HG03108 (cell line): Measurements from ENCODE around the gene USP4.
"Not testable (repeated sequence)": the region's sequence is repeated elsewhere in the genome, so short reads cannot be mapped to it uniquely, and the experiment has no call there.

Experiments used
- ATAC-seq: cut with Tn5 transposase; IDR thresholded peaks from one replicate; pipeline ENCODE4 v1.9.1; 2021; ENCODE audit warnings: moderate library complexity; ENCODE audit not compliant: unreplicated experiment

USP4 gene

GRCh38 chr3:49255112-49255511, 84.7 kb downstream of the USP4 start:
- ATAC-seq = no peak

DNA sequence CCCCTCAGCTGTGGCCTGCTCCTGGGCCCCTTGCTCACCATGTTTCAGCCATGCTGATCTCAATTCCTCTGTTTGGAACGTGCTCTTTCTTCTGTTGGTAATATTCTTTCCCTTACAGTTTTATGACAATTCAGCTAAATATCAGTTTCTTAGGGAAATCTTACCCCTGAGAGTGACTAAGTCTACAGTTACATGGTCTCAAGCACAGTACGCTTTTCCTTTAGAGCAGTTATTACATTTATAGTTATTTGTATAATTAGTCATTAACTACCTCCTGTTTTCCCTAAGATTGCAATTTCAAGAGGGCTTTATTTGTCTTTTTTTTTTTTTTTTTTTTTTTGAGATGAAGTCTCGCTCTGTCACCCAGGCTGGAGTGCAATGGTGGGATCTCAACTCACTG, 86.3 kb downstream of the USP4 start:
- no peak for ATAC-seq

DNA sequence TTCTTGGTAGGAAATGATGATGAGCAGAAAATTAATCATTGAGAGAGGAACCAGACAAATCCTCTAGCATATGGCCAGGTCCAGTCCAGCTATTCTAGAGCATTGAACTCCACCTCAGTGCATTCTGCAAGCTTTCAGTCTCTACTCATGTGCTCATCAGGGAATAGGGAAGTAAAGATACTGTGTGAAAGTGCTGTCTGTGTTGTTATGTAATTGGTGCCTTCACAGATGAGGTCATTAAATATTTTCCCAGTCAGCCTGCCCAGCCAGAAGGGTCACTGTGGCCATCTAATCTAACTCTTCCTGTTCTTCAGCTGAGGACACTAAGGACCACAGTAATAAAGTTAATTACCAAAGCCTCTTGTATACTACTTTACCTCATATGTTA, 91.0 kb downstream of the USP4 start:
- no peak for ATAC-seq

- ATAC-seq = no peak
These were observed 95.2 kb downstream of the USP4 start for GRCh38 chr3:49244581-49245205.

- ATAC-seq = not testable (repeated sequence)
These were observed 99.8 kb downstream of the USP4 start for GRCh38 chr3:49240091-49240490.

- ATAC-seq = no peak
These were observed 101.4 kb downstream of the USP4 start for GRCh38 chr3:49238274-49239127.

DNA sequence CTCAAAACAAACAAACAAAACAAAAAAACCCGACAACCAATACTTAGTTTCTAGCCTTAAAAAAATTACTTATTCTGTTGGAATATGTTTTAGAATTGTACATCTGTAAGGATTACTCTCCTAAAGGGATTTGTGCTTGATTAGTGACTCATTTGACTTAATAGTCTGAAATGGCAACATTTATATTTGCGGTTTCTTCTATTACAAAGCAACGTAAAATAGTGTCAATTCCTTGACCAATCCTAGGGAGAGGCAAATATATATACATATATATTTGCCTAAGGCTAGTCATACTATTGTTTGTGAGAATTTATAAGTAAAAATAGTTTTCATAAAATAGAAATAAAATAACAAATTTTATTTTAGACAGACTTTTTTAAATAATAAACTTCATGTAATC, 102.5 kb downstream of the USP4 start:
- no peak for ATAC-seq

GRCh38 chr3:49236226-49236625, 103.6 kb downstream of the USP4 start:
- no peak for ATAC-seq

DNA sequence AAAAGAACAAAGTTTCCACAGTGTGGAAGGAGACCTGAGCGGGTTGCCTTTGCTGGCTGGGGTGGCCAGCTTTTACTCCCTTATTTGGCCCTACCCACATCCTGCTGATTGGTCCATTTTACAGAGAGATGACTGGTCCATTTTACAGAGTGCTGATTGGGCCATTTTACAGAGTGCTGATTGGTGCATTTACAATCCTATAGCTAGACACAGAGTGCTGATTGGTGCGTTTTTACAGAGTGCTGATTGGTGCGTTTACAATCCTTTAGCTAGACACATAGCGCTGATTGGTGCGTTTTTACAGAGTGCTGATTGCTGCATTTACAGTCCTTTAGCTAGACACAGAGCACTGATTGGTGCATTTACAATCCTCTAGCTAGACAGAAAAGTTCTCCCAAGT, 111.0 kb downstream of the USP4 start:
- ATAC-seq = not testable (repeated sequence)
